A549 (cell line): ENCODE results near the gene PRXL2A.

Source experiments
- EP300 ChIP-seq, 2 experiments: fragments of >200 bp; sonication (Bioruptor Twin); formaldehyde crosslinking; IDR thresholded peaks; 2 replicates in 1 of 2; 3 replicates in 1 of 2; pipeline ENCODE4 v1.6.1; 2016 to 2017
- JUN ChIP-seq, 2 experiments: fragments of >200 bp; sonication (Bioruptor Twin); formaldehyde crosslinking; IDR thresholded peaks; 2 replicates in 1 of 2; 3 replicates in 1 of 2; pipeline ENCODE4 v1.6.1; 2016 to 2017
- MAFK ChIP-seq: fragments of 450-650 bp; IDR thresholded peaks from 2 replicates; pipeline ENCODE4 v1.6.1; 2014; ENCODE audit not compliant: partially characterized antibody
- MYC ChIP-seq: IDR thresholded peaks from 2 replicates; pipeline ENCODE4 v1.6.1; 2012; ENCODE audit warnings: mild to moderate bottlenecking, inconsistent platforms, low read length, improper control_type of control experiment, borderline replicate concordance
- POLR2A ChIP-seq: IDR thresholded peaks from 2 replicates; pipeline ENCODE4 v1.6.1; 2012; ENCODE audit warnings: mild to moderate bottlenecking, low read length
- POLR2AphosphoS2 ChIP-seq: conservative IDR thresholded peaks from 2 replicates; pipeline ENCODE4 v1.6.1; 2012; ENCODE audit warnings: low read length, improper control_type of control experiment, inconsistent platforms
- RFX5 ChIP-seq: fragments of 450-650 bp; IDR thresholded peaks from 2 replicates; pipeline ENCODE4 v1.7.1; 2014; ENCODE audit warnings: antibody characterized with exemption, mild to moderate bottlenecking, moderate library complexity
- SREBF2 ChIP-seq: fragments of 450-650 bp; IDR thresholded peaks from 2 replicates; pipeline ENCODE4 v1.6.1; 2014; ENCODE audit warnings: mild to moderate bottlenecking, moderate library complexity
- TF ChIP-seq, protein P1 (sequence below): fragments of >200 bp; sonication (Bioruptor Twin); formaldehyde crosslinking; IDR thresholded peaks from 3 replicates; pipeline ENCODE4 v1.5.1; 2016
- TF ChIP-seq, protein P2 (sequence below): fragments of 200-600 bp; sonication (generic); IDR thresholded peaks from 2 replicates; pipeline ENCODE4 v1.6.1; 2016; ENCODE audit warnings: antibody characterized with exemption, mild to moderate bottlenecking, moderate library complexity

DNA sequence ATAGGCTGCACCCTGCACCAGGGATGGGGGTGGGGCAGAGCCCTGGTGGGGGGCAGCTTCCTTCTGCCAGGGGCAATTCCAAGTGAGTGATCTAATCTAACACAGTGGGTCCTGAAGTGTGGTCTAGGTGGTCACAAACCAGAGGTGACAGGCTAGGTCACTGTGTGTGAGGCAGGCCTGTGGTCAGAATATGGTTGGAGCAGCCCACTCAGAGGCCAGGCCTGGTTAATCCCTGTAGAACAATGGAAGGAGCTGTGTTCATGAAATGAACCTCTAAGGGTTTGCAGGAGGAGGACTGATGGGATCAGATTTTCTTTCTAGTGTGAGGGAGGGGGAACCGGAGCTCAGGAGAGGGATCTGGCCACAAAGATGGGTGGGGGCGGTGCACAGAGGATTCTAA lies 35.8 kb downstream of the PRXL2A start:
- TF ChIP-seq, protein P1, sequence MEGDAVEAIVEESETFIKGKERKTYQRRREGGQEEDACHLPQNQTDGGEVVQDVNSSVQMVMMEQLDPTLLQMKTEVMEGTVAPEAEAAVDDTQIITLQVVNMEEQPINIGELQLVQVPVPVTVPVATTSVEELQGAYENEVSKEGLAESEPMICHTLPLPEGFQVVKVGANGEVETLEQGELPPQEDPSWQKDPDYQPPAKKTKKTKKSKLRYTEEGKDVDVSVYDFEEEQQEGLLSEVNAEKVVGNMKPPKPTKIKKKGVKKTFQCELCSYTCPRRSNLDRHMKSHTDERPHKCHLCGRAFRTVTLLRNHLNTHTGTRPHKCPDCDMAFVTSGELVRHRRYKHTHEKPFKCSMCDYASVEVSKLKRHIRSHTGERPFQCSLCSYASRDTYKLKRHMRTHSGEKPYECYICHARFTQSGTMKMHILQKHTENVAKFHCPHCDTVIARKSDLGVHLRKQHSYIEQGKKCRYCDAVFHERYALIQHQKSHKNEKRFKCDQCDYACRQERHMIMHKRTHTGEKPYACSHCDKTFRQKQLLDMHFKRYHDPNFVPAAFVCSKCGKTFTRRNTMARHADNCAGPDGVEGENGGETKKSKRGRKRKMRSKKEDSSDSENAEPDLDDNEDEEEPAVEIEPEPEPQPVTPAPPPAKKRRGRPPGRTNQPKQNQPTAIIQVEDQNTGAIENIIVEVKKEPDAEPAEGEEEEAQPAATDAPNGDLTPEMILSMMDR, result no peak
- TF ChIP-seq POLR2A, result no peak
- no peak for TF ChIP-seq RFX5
- TF ChIP-seq MAFK, result no peak
- TF ChIP-seq, protein P2, sequence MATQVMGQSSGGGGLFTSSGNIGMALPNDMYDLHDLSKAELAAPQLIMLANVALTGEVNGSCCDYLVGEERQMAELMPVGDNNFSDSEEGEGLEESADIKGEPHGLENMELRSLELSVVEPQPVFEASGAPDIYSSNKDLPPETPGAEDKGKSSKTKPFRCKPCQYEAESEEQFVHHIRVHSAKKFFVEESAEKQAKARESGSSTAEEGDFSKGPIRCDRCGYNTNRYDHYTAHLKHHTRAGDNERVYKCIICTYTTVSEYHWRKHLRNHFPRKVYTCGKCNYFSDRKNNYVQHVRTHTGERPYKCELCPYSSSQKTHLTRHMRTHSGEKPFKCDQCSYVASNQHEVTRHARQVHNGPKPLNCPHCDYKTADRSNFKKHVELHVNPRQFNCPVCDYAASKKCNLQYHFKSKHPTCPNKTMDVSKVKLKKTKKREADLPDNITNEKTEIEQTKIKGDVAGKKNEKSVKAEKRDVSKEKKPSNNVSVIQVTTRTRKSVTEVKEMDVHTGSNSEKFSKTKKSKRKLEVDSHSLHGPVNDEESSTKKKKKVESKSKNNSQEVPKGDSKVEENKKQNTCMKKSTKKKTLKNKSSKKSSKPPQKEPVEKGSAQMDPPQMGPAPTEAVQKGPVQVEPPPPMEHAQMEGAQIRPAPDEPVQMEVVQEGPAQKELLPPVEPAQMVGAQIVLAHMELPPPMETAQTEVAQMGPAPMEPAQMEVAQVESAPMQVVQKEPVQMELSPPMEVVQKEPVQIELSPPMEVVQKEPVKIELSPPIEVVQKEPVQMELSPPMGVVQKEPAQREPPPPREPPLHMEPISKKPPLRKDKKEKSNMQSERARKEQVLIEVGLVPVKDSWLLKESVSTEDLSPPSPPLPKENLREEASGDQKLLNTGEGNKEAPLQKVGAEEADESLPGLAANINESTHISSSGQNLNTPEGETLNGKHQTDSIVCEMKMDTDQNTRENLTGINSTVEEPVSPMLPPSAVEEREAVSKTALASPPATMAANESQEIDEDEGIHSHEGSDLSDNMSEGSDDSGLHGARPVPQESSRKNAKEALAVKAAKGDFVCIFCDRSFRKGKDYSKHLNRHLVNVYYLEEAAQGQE, result no peak
- TF ChIP-seq EP300 (IDR thresholded peaks at IDR 0.05), result no peak
- TF ChIP-seq MYC, result no peak
- TF ChIP-seq SREBF2, result no peak
- TF ChIP-seq JUN (IDR thresholded peaks at IDR 0.05), result no peak
- no peak for TF ChIP-seq POLR2AphosphoS2
